Pancreas (tissue), 10 donors: ENCODE data around the gene PAXX. TPM values are rescaled to one million over a fixed set of nuclear protein-coding genes. Genes with fewer than 3 reads are reported as not detected.
A peak's percentile ranks its signal among the peaks of the same experiment; 100 is the strongest.

Source experiments
- ATAC-seq, 4 donors: fragments of 200-7000 bp; cut with Tn5 transposase; one replicate each; pipeline versions ENCODE4 v1.8.0 to v1.9.1; 2020; ENCODE audit warnings: mild to moderate bottlenecking in 4 of 4, moderate library complexity in 4 of 4
- DNase-seq, 6 donors: peaks; one replicate each; pipeline ENCODE4 v3.0.0-alpha.2; 2020
- FAIRE-seq: peaks from 2 replicates; lab custom pipeline; 2012; peaks lifted over from hg19 to GRCh38; lab: Jason Lieb, UNC
- H3K27ac ChIP-seq, 4 donors: fragments of 200-600 bp; sonication (generic); 1 replicate in 3 of 4; 2 replicates in 1 of 4; pipeline versions ENCODE4 v1.5.0 to v1.8.0; 2020
- H3K27me3 ChIP-seq, 4 donors: fragments of 200-600 bp; one replicate each; pipeline ENCODE4 v1.8.0; 2021
- H3K36me3 ChIP-seq, 3 donors: fragments of 200-600 bp; sonication (generic) in 1 of 3; one replicate each; pipeline versions ENCODE4 v1.5.0 to v1.8.0; 2020 to 2021
- H3K4me1 ChIP-seq, 3 donors: fragments of 200-600 bp; one replicate each; pipeline ENCODE4 v1.8.0; 2021
- H3K4me3 ChIP-seq, 4 donors: fragments of 200-600 bp; sonication (generic) in 2 of 4; one replicate each; pipeline versions ENCODE4 v1.5.0 to v1.8.0; 2020 to 2021
- H3K9me3 ChIP-seq, 4 donors: fragments of 200-600 bp; one replicate each; pipeline ENCODE4 v1.8.0; 2021
- WGBS, 2 donors: extraction: QIAGEN DNeasy Blood & Tissue Kit; methylation state at CpG; one replicate each; pipeline ENCODE4 v1.1.7; 2013; 5-methylcytosine and 5-hydroxymethylcytosine counted together
- intact Hi-C, 3 donors: fragments of 100-400 bp; cut with DNase I; formaldehyde crosslinking; loops; one replicate each; pipeline versions ENCODE4 v1.11.1 to v1.14.2; 2022
- polyA plus RNA-seq, 2 donors: library from polyadenylated mRNA; stranded (reverse); fragments of 200-250 nt; gene quantifications; one replicate each; pipeline ENCODE4 v1.2.3, GENCODE V29; 2013
- total RNA-seq, 6 donors: library from RNA; stranded (reverse); fragmentation: NEBNext Ultra II Directional in 4 of 6; extraction: Animal tissue kit (Norgen Biotek cat#: 25700) in 4 of 6; gene quantifications; one replicate each; pipeline versions ENCODE4 v1.2.1 to v1.2.4, GENCODE V29; 2021 to 2023
- TF ChIP-seq, protein P1 (sequence below), 4 donors: fragments of 200-600 bp; sonication (generic) in 3 of 4; IDR thresholded peaks; one replicate each; pipeline versions ENCODE4 v1.5.0 to v1.8.0; 2021; ENCODE audit warnings: antibody characterized with exemption in 4 of 4
- donor health status: healthy with polysubstance abuse.
- donor health status: DM: no; HTN: no; CAD: no; lungs with moderate emphysema.
- donor health status: DM: no; HTN: no; CAD: no.
- donor health status: control.
- donor health status: control.
- donor health status: Bipolar disorder and iron deficiency.
- donor health status: DM: yes; HTN: yes; CAD: no.
- donor health status: DM: no; HTN: no; CAD: no.
- donor health status: DM: no; HTN: no; CAD: no.
- donor health status: DM: yes; HTN: yes; CAD: no.

The PAXX gene
- total and polyA plus RNA-seq, 8 donors: 16.0 to 222 (median 21.0) TPM

DNA sequence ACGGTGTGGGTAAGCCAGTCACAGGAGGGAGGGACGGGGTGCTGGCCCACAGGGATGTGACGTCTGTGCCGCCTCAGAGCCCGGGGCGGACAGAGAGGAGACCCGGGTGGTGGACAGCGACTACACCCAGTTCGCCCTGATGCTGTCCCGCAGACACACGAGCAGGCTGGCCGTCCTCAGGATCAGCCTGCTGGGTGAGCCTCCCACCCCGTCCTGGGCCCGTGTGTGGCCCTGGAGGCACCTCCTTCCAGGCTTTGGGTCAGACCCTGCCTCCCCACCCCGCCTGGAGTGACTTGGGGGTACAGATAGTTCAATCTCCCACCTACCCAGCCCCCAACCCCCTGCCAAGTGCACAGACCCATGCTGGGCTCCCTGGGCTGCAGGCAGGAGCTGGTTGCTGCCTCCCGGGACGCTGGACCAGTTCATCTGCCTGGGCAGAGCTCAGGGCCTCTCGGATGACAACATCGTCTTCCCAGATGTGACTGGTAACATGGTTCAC lies 38.4 kb upstream of the PAXX start:
- Histone ChIP-seq H3K9me3 (no peaks in the 10 kb centered on the region), H3K27ac (no peak overlapping the region), H3K4me3 (no peak overlapping the region), H3K36me3 (no peaks in the 10 kb centered on the region), H3K4me1 (peaks cover 0 to 14% (median 0%) of the 10 kb centered on the region in 3 donors), H3K27me3 (no peaks in the 10 kb centered on the region)
- no peak for ATAC-seq
- no peak for FAIRE-seq
- DNase-seq: peak in 2 of 6 donors; percentile 26 to 76
- TF ChIP-seq, protein P1, sequence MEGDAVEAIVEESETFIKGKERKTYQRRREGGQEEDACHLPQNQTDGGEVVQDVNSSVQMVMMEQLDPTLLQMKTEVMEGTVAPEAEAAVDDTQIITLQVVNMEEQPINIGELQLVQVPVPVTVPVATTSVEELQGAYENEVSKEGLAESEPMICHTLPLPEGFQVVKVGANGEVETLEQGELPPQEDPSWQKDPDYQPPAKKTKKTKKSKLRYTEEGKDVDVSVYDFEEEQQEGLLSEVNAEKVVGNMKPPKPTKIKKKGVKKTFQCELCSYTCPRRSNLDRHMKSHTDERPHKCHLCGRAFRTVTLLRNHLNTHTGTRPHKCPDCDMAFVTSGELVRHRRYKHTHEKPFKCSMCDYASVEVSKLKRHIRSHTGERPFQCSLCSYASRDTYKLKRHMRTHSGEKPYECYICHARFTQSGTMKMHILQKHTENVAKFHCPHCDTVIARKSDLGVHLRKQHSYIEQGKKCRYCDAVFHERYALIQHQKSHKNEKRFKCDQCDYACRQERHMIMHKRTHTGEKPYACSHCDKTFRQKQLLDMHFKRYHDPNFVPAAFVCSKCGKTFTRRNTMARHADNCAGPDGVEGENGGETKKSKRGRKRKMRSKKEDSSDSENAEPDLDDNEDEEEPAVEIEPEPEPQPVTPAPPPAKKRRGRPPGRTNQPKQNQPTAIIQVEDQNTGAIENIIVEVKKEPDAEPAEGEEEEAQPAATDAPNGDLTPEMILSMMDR (IDR thresholded peaks at IDR 0.05): no peak
- WGBS, 2 donors: 79 to 92% methylated on average over 19 of the region's 19 CpGs
- intact Hi-C loops: loop anchor here in 1 of 3 donors (10.0 kb wide), 1 partner anchor 71 kb away; the partner anchor contains the start of gene ABCA2

GRCh38 chr9:136954270-136955083 lies 37.7 kb upstream of the PAXX start:
- intact Hi-C loops: loop anchor here in 1 of 3 donors (10.0 kb wide), 1 partner anchor 70 kb away; the partner anchor contains the start of gene ABCA2

DNA sequence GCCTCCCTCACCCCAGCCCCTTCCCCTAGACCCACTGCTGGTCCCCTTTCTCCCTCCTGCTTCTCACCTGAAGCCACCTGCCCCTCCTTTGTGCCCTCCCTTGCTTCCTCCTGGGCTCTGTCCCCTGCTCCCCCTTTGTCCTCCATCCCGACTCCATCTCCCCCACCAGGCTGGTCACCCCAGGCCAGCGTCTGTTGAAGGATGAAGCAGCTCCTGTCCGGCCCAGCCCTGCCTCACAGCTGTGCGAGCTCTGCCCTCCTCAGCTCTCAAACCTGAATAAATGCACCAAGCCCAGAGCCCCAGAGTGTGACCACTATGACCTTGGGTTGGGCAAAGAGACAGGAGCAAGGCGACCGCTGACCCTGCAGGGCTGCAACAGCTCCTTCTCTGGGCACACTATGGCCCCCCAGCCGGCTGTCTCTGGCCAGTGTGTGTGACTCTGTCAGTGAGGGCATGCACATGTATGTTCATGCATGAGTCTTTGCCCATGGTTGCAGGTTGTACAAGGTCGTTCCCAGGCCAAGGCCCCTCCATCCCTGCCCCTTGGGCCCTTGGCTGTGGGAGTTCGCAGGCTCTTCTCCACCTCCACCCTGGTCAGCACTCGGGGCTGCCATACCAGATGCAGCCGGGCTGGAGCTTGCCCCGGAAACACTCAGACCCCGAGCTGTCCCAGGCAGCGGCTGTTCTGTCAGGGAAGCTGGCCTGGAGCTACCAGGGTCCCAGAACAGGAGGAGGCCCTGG lies 36.9 kb upstream of the PAXX start:
- Histone ChIP-seq H3K36me3 (no peaks in the 10 kb centered on the region), H3K4me3 (no peak overlapping the region), H3K27ac (no peak overlapping the region), H3K9me3 (no peaks in the 10 kb centered on the region), H3K4me1 (peaks cover 0 to 6% (median 0%) of the 10 kb centered on the region in 3 donors), H3K27me3 (no peaks in the 10 kb centered on the region)
- DNase-seq: peak in 2 of 6 donors; percentile 11 to 66
- FAIRE-seq: no peak
- 82 to 90% methylated on average over 14 of the region's 14 CpGs for WGBS, 2 donors
- no peak for ATAC-seq
- intact Hi-C loops: loop anchor here in 1 of 3 donors (10.0 kb wide), 1 partner anchor 69 kb away; the partner anchor contains the start of gene ABCA2
- TF ChIP-seq, protein P1 (IDR thresholded peaks at IDR 0.05): no peak

More at GRCh38 chr9:136954270-136955083, 37.7 kb upstream of the PAXX start:
- no peaks in the 10 kb centered on the region for H3K9me3 ChIP-seq
- DNase-seq (peak in 2 of 6 donors; percentile 36 to 76), FAIRE-seq (no peak), ATAC-seq (no peak)
- H3K4me3 ChIP-seq: no peak overlapping the region
- no peaks in the 10 kb centered on the region for H3K27me3 ChIP-seq
- TF ChIP-seq, protein P1 (IDR thresholded peaks at IDR 0.05): no peak
- H3K4me1 ChIP-seq: peaks cover 0 to 9% (median 0%) of the 10 kb centered on the region in 3 donors
- H3K36me3 ChIP-seq: no peaks in the 10 kb centered on the region
- H3K27ac ChIP-seq: no peak overlapping the region
- WGBS, 2 donors: 85 to 86% methylated on average over 22 to 25 of the region's 25 CpGs

DNA sequence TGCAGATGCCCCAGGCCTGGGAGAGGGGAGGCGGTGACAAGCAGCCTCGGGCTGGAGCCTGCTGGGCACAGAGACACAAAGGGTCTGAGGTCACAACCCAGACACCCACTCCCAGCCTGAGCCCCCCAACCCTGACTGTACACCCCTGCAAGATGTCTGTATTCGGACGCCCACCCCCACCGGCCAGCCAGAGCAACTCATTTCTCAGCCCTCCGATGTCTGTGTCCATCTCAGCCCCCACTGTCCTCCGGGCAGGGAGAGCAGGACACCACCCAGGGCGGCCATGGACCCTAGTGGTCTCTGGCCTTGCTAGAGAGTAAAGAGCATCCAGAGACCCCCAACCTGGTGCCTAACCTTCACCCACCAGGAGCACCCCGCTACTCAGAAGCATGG lies 36.3 kb upstream of the PAXX start:
- Histone ChIP-seq H3K27me3 (no peaks in the 10 kb centered on the region), H3K4me1 (peaks cover 0 to 1% (median 0%) of the 10 kb centered on the region in 3 donors), H3K4me3 (no peak overlapping the region), H3K36me3 (no peaks in the 10 kb centered on the region), H3K9me3 (no peaks in the 10 kb centered on the region), H3K27ac (no peak overlapping the region)
- no peak for ATAC-seq
- FAIRE-seq: no peak
- peak in 2 of 6 donors; percentile 17 to 55 for DNase-seq
- TF ChIP-seq, protein P1 (IDR thresholded peaks at IDR 0.05): no peak
- intact Hi-C loops: loop anchor here in 1 of 3 donors (10.0 kb wide), 1 partner anchor 69 kb away; the partner anchor contains the start of gene ABCA2
- WGBS, 2 donors: 87 to 95% methylated on average over 9 of the region's 9 CpGs
